Testis (tissue), 2 donors: Measurements from ENCODE around the gene SHC1.

Experiments used
- CTCF ChIP-seq, 3 experiments: fragments of 450-650 bp in 2 of 3; fragments of 200-600 bp in 1 of 3; sonication (generic) in 1 of 3; IDR thresholded peaks; one replicate each; pipeline ENCODE4 v1.5.1; 2016 to 2019; ENCODE audit warnings: antibody characterized with exemption in 3 of 3, mild to moderate bottlenecking in 2 of 3, moderate library complexity in 1 of 3
- POLR2A ChIP-seq: fragments of 450-650 bp; IDR thresholded peaks from one replicate; pipeline ENCODE4 v1.6.1; 2017; ENCODE audit warnings: antibody characterized with exemption, mild to moderate bottlenecking, moderate library complexity

DNA sequence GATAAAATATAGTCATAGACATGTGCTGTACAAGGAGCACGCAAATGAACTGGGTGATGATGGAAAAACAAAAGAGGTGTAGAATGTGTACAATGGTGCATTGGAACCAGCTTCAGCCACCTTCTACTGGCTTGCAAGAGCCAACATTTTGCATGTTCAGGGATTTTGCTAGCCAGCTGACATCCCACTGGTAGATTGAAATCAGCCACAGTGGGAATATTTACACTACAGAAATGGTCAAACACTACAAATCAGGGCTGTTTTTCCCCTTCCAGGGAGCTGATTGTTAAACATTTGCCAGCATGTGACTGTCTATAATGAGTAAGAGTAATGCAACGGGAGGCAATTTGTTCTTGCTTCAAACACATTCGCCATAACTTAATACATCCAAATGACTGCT lies 57.3 kb downstream of the SHC1 start:
- TF ChIP-seq CTCF (IDR thresholded peaks at IDR 0.05), result no peak
- TF ChIP-seq POLR2A, result no peak
